CD4-positive, alpha-beta memory T cell (primary cell): ENCODE results near the gene RNF212. TPM values are rescaled to one million over a fixed set of nuclear protein-coding genes. Genes with fewer than 3 reads are reported as not detected.
A peak's percentile ranks its signal among the peaks of the same experiment; 100 is the strongest.

Source experiments
- CTCF ChIA-PET: fragments of 350-600 bp; sonication (Branson Sonifier 250); formaldehyde crosslinking; loops from one replicate; lab custom pipeline; 2021; ENCODE audit warnings: inconsistent platforms; ENCODE audit not compliant: partially characterized antibody; lab: Charles Lee
- POLR2A ChIA-PET: fragments of 350-600 bp; sonication (Branson Sonifier 250); formaldehyde crosslinking; loops from one replicate; lab custom pipeline; 2021; ENCODE audit not compliant: partially characterized antibody; lab: Charles Lee
- DNase-seq, 5 donors: peaks; one replicate each; pipeline versions ENCODE4 v3.0.0 to v3.0.0-alpha.2; 2020 to 2022; ENCODE audit warnings: mixed read lengths in 1 of 5
- H3K27ac ChIP-seq: one replicate; pipeline ENCODE4 v1.7.0; 2013; ENCODE audit warnings: low read depth, low read length
- H3K27me3 ChIP-seq: 2 replicates; pipeline ENCODE4 v1.7.0; 2013; ENCODE audit warnings: mild to moderate bottlenecking, low read length, moderate library complexity; ENCODE audit not compliant: insufficient read depth
- H3K36me3 ChIP-seq: 2 replicates; pipeline ENCODE4 v1.7.0; 2013; ENCODE audit warnings: mild to moderate bottlenecking, low read length, moderate library complexity; ENCODE audit not compliant: insufficient read depth
- H3K4me1 ChIP-seq: 2 replicates; pipeline ENCODE4 v1.7.0; 2013; ENCODE audit warnings: mild to moderate bottlenecking, low read length, moderate library complexity; ENCODE audit not compliant: insufficient read depth
- H3K4me3 ChIP-seq, 2 donors: one replicate each; pipeline ENCODE4 v1.7.0; 2013; ENCODE audit warnings: low read length in 2 of 2, mild to moderate bottlenecking in 1 of 2
- H3K9me3 ChIP-seq, 2 donors: one replicate each; pipeline ENCODE4 v1.7.0; 2013; ENCODE audit warnings: low read length in 2 of 2, control low read depth in 1 of 2; ENCODE audit not compliant: control insufficient read depth in 1 of 2
- H3K27ac Mint-ChIP-seq, 7 donors: one replicate each; pipeline ENCODE4 v1.8.0; 2020 to 2021; ENCODE audit warnings: mixed read lengths in 7 of 7, mild to moderate bottlenecking in 6 of 7, inconsistent platforms in 3 of 7, moderate library complexity in 3 of 7
- H3K27me3 Mint-ChIP-seq, 2 donors: one replicate each; pipeline ENCODE4 v1.8.0; 2020 to 2021; ENCODE audit warnings: mixed read lengths in 2 of 2
- H3K36me3 Mint-ChIP-seq, 2 donors: one replicate each; pipeline ENCODE4 v1.8.0; 2020 to 2021; ENCODE audit warnings: mixed read lengths in 2 of 2, inconsistent platforms in 1 of 2, mild to moderate bottlenecking in 1 of 2
- H3K4me1 Mint-ChIP-seq, 4 donors: one replicate each; pipeline ENCODE4 v1.8.0; 2020 to 2021; ENCODE audit warnings: mixed read lengths in 4 of 4, mild to moderate bottlenecking in 1 of 4
- H3K4me3 Mint-ChIP-seq, 8 donors: one replicate each; pipeline ENCODE4 v1.8.0; 2020 to 2021; ENCODE audit warnings: mixed read lengths in 8 of 8, mild to moderate bottlenecking in 7 of 8, moderate library complexity in 6 of 8, inconsistent platforms in 3 of 8
- H3K9me3 Mint-ChIP-seq, 8 donors: one replicate each; pipeline ENCODE4 v1.8.0; 2020 to 2021; ENCODE audit warnings: mixed read lengths in 8 of 8, mild to moderate bottlenecking in 5 of 8, inconsistent platforms in 3 of 8, moderate library complexity in 1 of 8
- intact Hi-C: fragments of 100-400 bp; cut with micrococcal nuclease; formaldehyde crosslinking; loops from one replicate; pipeline ENCODE4 v1.15.1; 2023
- polyA plus RNA-seq, 2 donors: library from polyadenylated mRNA; unstranded; fragments of 300-500 nt; fragmentation: Illumina TruSeq; gene quantifications; one replicate each; pipeline ENCODE4 v1.2.3, GENCODE V29; 2021
- total RNA-seq, 2 experiments: library from RNA; stranded (reverse); gene quantifications; one replicate each; pipeline ENCODE4 v1.2.3, GENCODE V29; 2021

Gene RNF212
- total and polyA plus RNA-seq, 4 experiments from 2014 or later, result 2.3 to 4.2 (median 3.1) TPM

DNA sequence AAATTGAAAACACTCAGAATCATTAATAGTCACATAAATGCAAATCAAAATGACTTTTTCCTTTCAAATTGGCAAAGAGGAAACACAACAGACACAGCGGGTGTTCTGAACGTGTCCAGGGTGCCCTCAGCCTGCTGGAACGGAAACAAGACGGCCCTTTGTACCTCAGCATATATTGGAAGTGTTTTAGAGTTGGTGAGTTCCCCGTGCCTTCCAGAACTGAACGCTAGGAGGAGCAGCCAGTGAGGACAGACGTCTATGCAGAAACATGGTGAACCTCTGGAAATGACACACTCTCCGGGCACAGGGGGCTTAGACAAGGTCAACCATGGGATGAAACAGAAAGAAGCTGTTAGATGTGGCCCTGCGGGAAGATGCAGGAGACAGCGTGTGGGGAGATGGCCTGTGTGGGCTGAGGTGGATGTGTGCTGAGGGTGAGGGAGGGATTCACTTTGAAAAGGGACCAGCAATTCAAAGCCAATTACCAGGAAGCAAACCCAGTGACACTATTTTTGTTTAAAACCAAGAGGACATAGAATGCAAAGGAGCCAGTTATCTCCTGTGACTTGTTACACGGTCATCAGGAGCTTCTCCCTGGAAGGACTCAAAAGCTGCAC is 40.4 kb downstream of the RNF212 start:
- H3K9me3 Mint-ChIP-seq, result no peaks in the 10 kb centered on the region

DNA sequence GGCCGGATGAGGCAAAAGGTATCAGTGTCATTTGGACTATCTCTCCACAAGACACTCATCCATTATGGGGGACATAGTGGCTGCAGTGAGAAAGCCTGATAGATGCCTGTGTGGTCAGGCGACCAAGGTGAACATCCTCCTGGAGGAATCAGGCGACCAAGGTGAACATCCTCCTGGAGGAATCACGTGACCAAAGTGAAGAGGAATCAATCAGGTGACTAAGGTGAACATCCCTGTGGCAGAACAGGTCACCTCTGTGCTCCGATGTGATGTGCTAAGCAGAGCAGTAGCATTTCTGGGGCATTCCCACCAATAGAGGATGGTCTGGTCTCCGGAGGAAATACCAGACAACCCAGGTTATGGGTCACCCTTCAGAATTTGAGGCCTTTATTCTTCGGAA is 44.0 kb downstream of the RNF212 start:
- H3K27me3 ChIP-seq, result no peaks in the 10 kb centered on the region
- H3K4me1 ChIP-seq, result no peaks in the 10 kb centered on the region
- H3K4me1 Mint-ChIP-seq, result peaks cover 5 to 10% (median 7%) of the 10 kb centered on the region in 4 donors
- H3K27me3 Mint-ChIP-seq, result peaks cover 9 to 23% of the 10 kb centered on the region in 2 donors
- intact Hi-C loops, result no loop called here
- H3K36me3 Mint-ChIP-seq, result no peaks in the 10 kb centered on the region
- peaks cover 0 to 5% (median 0%) of the 10 kb centered on the region in 8 donors for H3K9me3 Mint-ChIP-seq
- H3K36me3 ChIP-seq, result no peaks in the 10 kb centered on the region
- ChIA-PET POLR2A (no interaction called here), CTCF (no interaction called here)
- H3K4me3 Mint-ChIP-seq, result no peak overlapping the region
- H3K27ac ChIP-seq, result no peak overlapping the region
- H3K4me3 ChIP-seq, result no peak overlapping the region
- no peak for DNase-seq
- peak overlapping the region in 1 of 7 donors; percentile 26 for H3K27ac Mint-ChIP-seq
- H3K9me3 ChIP-seq, result no peaks in the 10 kb centered on the region

More for the DNA sequence above, 40.4 kb downstream of the RNF212 start:
- Mint-ChIP-seq H3K4me1 (peaks cover 5 to 10% (median 7%) of the 10 kb centered on the region in 4 donors), H3K27ac (peak overlapping the region in 4 of 7 donors; percentile 28 to 77 (median 56)), H3K4me3 (peak overlapping the region in 1 of 8 donors; percentile 71), H3K27me3 (peaks cover 5 to 14% of the 10 kb centered on the region in 2 donors), H3K36me3 (no peaks in the 10 kb centered on the region)
- ChIA-PET CTCF (interaction anchor here (1.0 to 1.2 kb wide), 2 partner anchors 18 to 58 kb away, joined by 3 read pairs; no protein-coding TSS in a partner anchor), POLR2A (no interaction called here)
- intact Hi-C loops, result loop anchor here (5.0 kb wide), 2 partner anchors 331 to 831 kb away; no protein-coding TSS in a partner anchor
- Histone ChIP-seq H3K27me3 (no peaks in the 10 kb centered on the region), H3K4me3 (no peak overlapping the region), H3K9me3 (no peaks in the 10 kb centered on the region), H3K27ac (no peak overlapping the region), H3K4me1 (no peaks in the 10 kb centered on the region), H3K36me3 (no peaks in the 10 kb centered on the region)
- peak; percentile 37 to 56 (median 48) for DNase-seq

DNA sequence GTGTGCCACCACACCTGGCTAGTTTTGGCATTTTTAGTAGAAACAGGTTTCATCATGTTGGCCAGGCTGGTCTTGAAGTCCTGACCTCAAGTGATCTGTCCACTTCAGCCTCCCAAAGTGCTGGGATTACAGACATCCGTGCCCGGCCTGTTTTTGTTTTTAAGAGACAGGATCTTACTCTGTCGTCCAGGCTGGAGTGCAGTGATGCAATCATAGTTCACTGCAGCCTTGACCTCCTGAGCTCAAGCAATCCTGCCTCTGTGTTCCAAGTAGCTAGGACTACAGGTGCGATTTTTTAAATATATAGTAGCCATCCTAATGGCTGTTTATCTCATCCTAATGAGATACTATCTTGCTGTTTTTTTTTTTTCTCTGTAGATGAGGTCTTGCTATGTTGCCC is 47.6 kb downstream of the RNF212 start:
- no peak for DNase-seq
- Mint-ChIP-seq H3K27me3 (peaks cover 25 to 40% of the 10 kb centered on the region in 2 donors), H3K4me3 (no peak overlapping the region), H3K36me3 (no peaks in the 10 kb centered on the region), H3K27ac (no peak overlapping the region), H3K9me3 (peaks cover 0 to 10% (median 2%) of the 10 kb centered on the region in 8 donors), H3K4me1 (peaks cover 0 to 10% (median 3%) of the 10 kb centered on the region in 4 donors)
- Histone ChIP-seq H3K36me3 (no peaks in the 10 kb centered on the region), H3K27me3 (peaks cover 5% of the 10 kb centered on the region), H3K4me3 (no peak overlapping the region), H3K27ac (no peak overlapping the region), H3K9me3 (no peaks in the 10 kb centered on the region), H3K4me1 (no peaks in the 10 kb centered on the region)
- intact Hi-C loops, result no loop called here
- ChIA-PET POLR2A (no interaction called here), CTCF (interaction anchor here (0.6 kb wide), 1 partner anchor 237 kb away, joined by 4 read pairs; no protein-coding TSS in a partner anchor)

DNA sequence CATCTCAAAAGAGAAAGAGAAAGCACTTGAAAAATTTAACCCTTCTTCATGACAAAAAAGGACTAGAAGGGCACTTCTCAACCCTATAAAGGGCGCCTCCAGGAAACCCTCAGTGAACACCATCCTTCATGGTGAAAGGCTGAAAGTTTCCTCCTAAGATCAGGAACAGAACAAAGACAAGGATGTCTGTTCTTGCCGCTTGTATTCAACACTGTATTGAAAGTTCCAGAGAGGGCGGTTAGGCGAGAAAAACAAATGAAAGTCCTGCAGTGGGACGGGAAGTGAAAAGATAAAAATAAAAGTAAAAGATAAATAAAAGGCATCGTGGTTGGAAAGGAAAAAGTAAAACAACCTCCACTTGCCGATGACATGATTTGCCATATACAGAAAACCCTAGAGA is 50.9 kb downstream of the RNF212 start:
- intact Hi-C loops, result no loop called here
- Histone ChIP-seq H3K4me1 (no peaks in the 10 kb centered on the region), H3K4me3 (no peak overlapping the region), H3K9me3 (no peaks in the 10 kb centered on the region), H3K27ac (no peak overlapping the region), H3K36me3 (no peaks in the 10 kb centered on the region), H3K27me3 (peaks cover 5% of the 10 kb centered on the region)
- peaks cover 20 to 33% of the 10 kb centered on the region in 2 donors for H3K27me3 Mint-ChIP-seq
- CTCF ChIA-PET, result no interaction called here
- H3K36me3 Mint-ChIP-seq, result no peaks in the 10 kb centered on the region
- H3K4me3 Mint-ChIP-seq, result peak overlapping the region in 2 of 8 donors; percentile 0 to 67
- H3K4me1 Mint-ChIP-seq, result peaks cover 0 to 10% (median 3%) of the 10 kb centered on the region in 4 donors
- POLR2A ChIA-PET, result no interaction called here
- peak overlapping the region in 1 of 7 donors; percentile 26 for H3K27ac Mint-ChIP-seq
- DNase-seq, result no peak
- peaks cover 0 to 10% (median 2%) of the 10 kb centered on the region in 8 donors for H3K9me3 Mint-ChIP-seq

DNA sequence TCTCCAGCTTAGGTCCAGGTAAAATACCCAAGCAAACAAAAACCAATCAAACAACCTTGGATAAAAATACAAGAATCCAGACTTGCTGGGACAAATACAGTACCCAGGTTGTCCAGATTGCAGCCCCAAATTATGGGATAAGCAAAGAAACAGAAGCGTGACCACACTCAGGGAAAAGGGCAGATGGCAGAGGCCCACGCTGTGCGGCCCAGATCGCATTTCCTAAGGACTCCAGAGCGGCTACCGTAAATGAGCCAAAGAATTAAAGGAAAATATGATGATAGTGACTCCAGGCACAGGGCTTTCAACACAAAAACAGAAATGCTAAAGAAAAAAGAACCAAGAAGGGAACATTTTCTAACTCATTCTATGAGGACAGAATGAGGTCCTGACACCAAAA is 51.6 kb downstream of the RNF212 start:
- H3K36me3 Mint-ChIP-seq, result no peaks in the 10 kb centered on the region
- peaks cover 0 to 14% (median 3%) of the 10 kb centered on the region in 4 donors for H3K4me1 Mint-ChIP-seq
- CTCF ChIA-PET, result no interaction called here

DNA sequence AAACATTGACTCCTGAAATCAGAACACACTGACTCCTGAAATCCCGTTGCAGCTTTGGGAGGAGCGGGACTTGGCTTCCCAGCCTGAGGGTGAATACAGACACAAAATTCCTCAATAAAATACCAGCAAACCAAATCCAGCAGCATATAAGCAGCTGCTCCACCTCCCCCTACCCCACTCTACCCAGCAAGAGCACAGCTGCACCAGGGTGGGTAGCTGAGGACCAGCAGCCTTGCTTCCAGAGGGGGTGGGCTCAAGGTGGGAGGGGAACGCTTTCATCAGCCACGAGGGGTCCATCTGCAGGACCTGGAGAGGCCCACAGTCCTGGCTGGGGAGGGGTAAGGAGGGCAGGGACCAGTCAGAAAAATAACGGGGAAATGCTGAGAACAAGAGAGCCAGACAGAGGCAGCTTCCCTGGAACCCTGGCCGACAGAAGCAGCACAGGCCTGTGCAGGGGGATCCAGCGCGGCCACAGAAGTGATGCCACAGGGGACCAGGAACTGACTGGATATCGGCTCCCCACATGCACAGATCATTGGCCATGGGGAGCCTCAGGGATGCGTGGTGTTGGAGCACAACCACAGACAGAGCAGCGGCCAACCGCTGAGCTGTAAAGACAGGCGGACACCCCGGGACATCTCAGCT is 52.2 kb downstream of the RNF212 start:
- H3K27ac Mint-ChIP-seq, result no peak overlapping the region
- intact Hi-C loops, result no loop called here
- peaks cover 0 to 10% (median 2%) of the 10 kb centered on the region in 8 donors for H3K9me3 Mint-ChIP-seq
- Histone ChIP-seq H3K36me3 (no peaks in the 10 kb centered on the region), H3K4me3 (no peak overlapping the region), H3K27me3 (peaks cover 5% of the 10 kb centered on the region), H3K9me3 (no peaks in the 10 kb centered on the region), H3K27ac (no peak overlapping the region), H3K4me1 (peaks cover 6% of the 10 kb centered on the region)
- H3K36me3 Mint-ChIP-seq, result no peaks in the 10 kb centered on the region
- DNase-seq, result no peak
- H3K27me3 Mint-ChIP-seq, result peaks cover 18 to 32% of the 10 kb centered on the region in 2 donors
- H3K4me3 Mint-ChIP-seq, result no peak overlapping the region
- POLR2A ChIA-PET, result no interaction called here
- H3K4me1 Mint-ChIP-seq, result peaks cover 2 to 16% (median 5%) of the 10 kb centered on the region in 4 donors
- CTCF ChIA-PET, result no interaction called here

More for the DNA sequence above, 51.6 kb downstream of the RNF212 start:
- no peaks in the 10 kb centered on the region for H3K9me3 ChIP-seq
- DNase-seq, result no peak
- peaks cover 18 to 30% of the 10 kb centered on the region in 2 donors for H3K27me3 Mint-ChIP-seq
- no peak overlapping the region for H3K27ac Mint-ChIP-seq
- peak overlapping the region in 1 of 8 donors; percentile 7 for H3K4me3 Mint-ChIP-seq
- POLR2A ChIA-PET, result no interaction called here
- H3K27ac ChIP-seq, result no peak overlapping the region
- H3K27me3 ChIP-seq, result peaks cover 5% of the 10 kb centered on the region
- peaks cover 0 to 10% (median 2%) of the 10 kb centered on the region in 8 donors for H3K9me3 Mint-ChIP-seq
- H3K4me1 ChIP-seq, result peaks cover under 1% of the 10 kb centered on the region
- no peak overlapping the region for H3K4me3 ChIP-seq
- intact Hi-C loops, result no loop called here
- no peaks in the 10 kb centered on the region for H3K36me3 ChIP-seq

DNA sequence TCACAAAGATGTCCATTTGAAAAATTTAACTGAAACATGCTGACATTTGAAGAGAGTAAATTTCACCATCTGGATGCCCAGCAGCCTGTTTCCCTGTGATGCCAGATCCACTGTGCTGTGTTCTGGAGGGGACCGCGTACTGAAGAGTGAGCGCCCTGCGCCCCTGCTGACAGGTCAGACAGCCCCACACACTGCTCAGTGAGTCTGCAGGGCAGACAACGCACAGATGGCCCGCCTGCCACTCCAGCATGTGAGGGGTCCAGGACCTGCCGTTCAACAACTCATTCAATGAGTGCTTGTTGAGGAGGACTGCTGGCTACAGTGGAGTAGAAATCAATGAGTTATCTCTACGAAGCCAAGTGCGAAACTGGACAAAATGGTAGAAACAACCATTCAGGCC is 52.7 kb downstream of the RNF212 start:
- peaks cover 0 to 10% (median 2%) of the 10 kb centered on the region in 8 donors for H3K9me3 Mint-ChIP-seq
- H3K27me3 Mint-ChIP-seq, result peaks cover 18 to 38% of the 10 kb centered on the region in 2 donors
- CTCF ChIA-PET, result no interaction called here
- Histone ChIP-seq H3K27me3 (peaks cover 5% of the 10 kb centered on the region), H3K4me1 (peaks cover 8% of the 10 kb centered on the region), H3K27ac (no peak overlapping the region), H3K4me3 (no peak overlapping the region), H3K9me3 (no peaks in the 10 kb centered on the region), H3K36me3 (no peaks in the 10 kb centered on the region)
- H3K4me1 Mint-ChIP-seq, result peaks cover 5 to 21% (median 10%) of the 10 kb centered on the region in 4 donors
- POLR2A ChIA-PET, result no interaction called here
- intact Hi-C loops, result no loop called here
- H3K36me3 Mint-ChIP-seq, result no peaks in the 10 kb centered on the region
- no peak overlapping the region for H3K27ac Mint-ChIP-seq
- DNase-seq, result no peak
- no peak overlapping the region for H3K4me3 Mint-ChIP-seq
